Central memory CD4-positive, alpha-beta T cell (primary cell): ENCODE measurements around the gene KASH5.
"Not testable (repeated sequence)": the region's sequence is repeated elsewhere in the genome, so short reads cannot be mapped to it uniquely, and the experiment has no call there.

Experiments
- DNase-seq: peaks from one replicate; pipeline ENCODE4 v3.0.0; 2022

Gene KASH5

DNA sequence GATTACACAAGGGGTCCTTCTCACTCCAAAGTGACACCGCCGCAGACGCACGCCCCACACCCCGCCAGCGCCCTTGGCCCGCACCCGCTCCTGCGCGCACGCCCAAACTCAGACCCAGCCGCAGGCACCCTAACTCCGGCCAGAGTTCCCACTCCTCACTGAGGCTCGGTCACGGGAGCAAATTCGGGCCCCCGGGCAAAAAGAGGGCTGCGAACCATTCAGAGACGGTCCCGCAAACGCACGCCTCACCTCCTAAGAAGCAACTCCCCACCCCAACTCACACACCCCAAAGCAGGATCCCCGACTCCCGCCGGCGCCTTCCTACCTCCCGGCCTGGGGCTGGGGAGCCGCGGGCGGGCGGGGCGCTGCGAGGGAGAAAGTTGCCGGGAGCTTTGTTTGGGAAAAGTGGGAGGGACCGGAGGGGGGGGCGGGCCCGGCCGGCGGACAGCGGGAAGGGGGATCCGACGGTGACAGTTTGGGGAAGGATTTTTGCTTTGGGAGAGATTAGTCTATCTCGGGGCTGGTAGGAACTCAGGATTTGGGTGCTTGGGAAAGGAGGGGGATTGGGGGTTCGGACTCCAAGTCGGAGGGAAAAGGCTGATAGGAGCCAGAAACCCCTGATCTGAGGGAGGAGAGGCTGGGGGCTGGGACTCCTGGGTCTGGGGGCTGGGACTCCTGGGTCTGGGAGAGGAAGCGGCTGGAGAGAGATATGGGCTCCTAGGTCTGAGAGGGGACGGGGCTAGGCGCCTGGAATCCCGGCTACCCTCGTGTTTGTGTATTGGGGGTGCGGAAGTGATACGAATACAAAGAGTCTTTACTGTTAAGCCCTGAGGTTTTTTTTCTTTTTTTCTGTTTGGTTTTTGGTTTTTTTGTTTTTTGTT is 25.8 kb upstream of the KASH5 start, which contains the start of gene TEAD2:
TEAD2 (minus strand) TSS at position 369 of the 881 bp plus-strand sequence. CDS start 2,341 bp downstream, outside the sequence.
- no peak for DNase-seq

DNA sequence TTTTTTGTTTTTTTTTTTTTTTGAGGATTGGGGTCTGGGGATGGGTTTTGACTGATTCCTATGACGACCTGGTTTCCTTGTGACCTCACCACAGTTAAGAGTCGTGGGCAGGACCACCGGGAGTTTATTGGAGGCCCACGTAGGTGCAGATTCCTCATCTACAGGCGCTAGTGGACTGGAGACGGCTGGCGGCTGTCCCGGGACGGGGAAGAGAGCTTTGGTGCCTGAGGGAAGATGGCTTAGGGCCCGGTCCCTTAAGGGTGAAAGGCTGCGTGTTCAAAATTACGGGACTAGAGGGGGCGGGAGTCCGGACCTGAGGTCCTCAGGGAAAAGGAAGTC is 25.2 kb upstream of the KASH5 start:
- DNase-seq: no peak

DNA sequence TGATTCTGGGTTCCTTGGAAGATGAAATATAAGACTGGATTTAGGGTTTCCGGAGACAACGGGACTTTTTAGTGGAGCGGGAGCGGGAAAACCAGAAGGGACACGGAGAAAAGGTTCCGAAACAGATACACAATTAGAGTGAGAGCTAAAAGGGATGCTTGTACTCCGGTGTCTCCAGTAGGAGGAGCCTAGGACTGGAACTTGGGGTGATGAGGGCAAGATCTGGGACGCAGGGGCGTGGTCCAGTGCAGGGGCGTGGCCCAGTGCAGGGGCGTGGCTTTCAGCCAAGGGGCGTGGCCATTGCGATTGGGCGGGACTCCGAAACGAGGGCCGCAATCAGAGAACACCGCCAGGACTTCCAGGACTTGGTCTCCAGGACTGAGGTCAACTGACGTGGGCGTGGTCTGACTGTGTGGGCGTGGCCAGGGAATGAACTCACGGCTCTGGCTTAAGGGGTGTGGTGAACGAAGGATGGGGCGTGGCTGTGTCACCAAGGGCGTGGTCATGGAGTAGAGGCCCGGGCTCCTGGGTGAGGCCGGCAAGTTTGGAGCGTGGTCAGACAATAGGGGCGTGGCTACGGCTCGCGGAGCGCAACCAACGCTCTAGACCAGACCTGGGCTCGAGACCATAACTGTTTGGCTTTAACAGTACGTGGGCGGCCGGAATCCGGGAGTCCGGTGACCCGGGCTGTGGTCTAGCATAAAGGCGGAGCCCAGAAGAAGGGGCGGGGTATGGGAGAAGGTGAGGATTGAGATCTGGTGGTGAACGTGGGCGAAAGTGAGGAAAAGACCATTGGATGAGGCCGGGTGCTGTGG is 24.6 kb upstream of the KASH5 start, which contains the start of gene DKKL1:
DKKL1 (plus strand) TSS at position 610 of the 815 bp plus-strand sequence; CDS start at position 732, 122 bp downstream.
- DNase-seq: peak; percentile 46

DNA sequence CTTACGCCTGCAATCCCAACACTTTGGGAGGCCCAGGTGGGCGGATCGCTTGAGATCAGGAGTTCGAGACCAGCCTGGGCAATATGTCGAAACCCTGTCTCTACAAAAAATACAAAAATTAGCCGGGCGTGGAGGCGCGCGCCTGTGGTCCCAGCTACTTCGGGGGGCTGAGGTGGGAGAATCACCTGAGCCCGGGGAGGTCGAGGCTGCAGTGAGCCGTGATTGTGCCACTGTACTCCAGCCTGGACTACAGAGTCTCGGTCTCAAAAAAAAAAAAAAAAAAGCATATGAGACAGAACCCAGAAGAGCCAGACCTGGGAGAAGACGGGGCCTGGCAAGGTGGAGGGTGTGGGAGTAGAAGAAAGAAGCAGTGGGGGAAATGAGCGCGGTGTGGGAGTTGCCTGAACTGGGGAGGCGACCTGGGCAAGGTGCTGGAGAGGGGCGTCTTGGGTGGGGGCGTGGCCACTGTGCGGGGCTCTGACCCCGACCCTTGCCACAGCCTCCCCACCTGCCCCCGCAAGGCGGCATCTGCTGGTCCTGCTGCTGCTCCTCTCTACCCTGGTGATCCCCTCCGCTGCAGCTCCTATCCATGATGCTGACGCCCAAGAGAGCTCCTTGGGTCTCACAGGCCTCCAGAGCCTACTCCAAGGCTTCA is 23.8 kb upstream of the KASH5 start:
- DNase-seq: no peak

DNA sequence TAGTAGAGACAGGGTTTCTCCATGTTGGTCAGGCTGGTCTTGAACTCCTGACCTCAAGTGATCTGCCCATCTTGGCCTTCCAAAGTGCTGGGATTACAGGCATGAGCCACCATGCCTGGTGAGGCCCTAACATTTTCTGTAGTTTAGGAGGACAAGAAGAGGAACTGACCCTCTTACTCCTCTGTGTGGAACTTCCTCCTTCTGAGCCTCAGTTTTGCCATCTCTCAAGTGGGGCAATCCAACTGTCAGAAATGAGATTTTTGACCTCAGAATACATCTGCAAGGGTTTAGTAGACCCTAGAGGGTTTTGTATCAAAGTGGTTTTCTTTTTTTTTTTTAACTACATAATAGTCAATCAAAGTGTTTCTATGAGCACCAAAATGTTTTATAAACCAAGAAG is 21.9 kb upstream of the KASH5 start:
- no peak for DNase-seq

DNA sequence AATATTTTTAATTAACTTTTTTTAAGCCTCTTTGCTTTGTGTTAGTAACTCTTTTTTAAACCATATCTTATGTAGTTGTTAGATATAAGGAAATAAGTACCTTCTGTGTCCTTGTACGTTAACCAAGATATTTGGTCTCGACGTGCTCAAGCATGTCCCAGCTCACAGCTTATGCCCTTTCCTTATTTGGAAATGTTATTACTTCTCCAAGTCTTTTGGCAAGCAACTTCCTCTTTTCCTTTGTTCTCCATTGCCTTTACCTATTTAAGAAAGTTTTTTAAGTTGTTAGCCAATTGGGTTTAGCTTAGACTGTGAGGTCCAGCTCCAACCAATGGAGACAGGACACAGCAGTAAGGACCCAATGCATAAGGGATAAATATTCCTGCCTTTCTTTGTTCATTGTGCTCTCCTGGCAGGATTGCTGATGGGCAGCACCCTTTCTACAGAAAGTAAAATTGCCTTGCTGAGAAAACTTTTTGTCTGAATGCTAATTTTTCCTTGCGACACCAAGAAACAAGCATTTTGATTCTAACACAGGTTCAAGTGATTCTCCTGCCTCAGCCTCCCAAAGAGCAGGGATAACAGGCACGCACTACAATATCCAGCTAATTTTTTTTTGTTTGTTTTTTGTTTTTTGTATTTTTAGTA is 19.2 kb upstream of the KASH5 start:
- no peak for DNase-seq

DNA sequence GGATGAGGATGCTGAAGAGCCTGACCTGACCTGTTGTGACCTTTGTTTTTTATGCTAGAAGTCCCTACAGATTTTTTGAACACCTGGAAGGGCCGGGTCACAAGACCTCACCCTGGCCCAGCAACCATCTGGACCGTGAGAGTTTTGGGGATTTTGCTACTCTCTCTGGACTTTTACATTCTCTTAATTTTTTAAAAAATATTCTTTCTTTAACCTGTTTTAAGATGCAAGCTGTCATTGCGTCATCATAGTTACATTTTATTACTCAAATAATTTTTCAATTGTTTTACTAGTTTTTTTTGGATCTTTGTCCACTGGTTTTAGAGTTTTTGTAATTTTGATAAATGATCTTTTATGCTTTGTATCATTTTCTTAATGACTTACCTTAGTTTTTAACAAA is 16.9 kb upstream of the KASH5 start:
- no peak for DNase-seq

DNA sequence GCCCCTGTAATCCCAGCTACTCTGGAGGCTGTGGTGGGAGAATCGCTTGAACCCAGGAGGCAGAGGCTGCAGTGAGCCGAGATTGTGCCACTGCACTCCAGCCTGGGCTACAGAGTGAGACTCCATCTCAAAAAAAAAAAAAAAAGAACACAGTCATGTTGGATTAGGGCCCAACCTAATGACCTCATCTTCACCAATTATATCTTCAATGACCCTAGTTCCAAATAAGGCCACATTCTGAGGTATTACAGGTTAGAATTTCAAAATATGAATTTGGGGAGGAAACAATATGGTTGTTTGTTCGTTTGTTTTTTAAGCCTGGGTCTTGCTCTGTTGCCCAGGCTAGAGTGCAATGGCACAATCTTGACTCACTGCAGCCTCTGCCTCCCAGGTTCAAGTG is 14.9 kb upstream of the KASH5 start:
- DNase-seq: not testable (repeated sequence)

DNA sequence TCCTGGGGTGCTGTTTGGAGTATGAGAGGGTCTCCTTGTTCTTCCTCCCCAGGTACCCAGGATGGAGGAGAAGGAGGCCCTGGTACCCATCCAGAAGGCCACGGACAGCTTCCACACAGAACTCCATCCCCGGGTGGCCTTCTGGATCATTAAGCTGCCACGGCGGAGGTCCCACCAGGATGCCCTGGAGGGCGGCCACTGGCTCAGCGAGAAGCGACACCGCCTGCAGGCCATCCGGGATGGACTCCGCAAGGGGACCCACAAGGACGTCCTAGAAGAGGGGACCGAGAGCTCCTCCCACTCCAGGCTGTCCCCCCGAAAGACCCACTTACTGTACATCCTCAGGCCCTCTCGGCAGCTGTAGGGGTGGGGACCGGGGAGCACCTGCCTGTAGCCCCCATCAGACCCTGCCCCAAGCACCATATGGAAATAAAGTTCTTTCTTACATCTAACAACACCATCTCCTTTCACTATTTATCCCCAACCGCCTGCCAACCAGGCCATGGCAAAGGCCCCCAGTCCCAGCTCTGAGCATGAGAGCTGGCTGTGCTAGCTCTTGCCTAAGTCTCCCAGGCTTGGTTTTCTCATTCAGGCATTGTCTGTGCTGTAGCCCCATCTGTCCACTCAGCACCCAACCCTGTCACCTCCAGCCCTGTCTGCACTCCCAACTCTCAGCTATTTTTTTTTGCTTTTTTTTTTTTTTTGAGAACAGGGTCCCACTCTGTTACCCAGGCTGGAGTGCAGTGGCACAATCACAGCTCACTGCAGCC is 13.2 kb upstream of the KASH5 start:
- DNase-seq: no peak

DNA sequence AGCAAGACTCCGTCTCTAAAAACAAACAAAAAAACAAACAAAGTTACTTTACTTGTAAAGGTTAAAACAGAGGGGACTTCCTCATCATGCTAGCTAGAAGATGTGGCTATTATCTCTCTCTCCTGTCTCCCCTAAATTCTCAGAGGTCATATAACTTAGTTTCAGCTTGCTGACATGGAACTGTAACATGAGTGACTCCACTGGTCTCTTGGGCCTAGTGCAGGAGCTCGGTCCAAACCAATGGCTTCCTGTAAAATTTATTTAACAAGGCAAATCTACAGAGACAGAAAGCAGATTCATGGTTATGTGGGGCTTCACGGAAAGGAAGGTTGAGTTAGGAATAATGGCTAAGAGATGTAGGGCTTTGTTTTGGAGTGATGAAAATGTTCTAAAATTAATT is 9.5 kb upstream of the KASH5 start:
- no peak for DNase-seq

DNA sequence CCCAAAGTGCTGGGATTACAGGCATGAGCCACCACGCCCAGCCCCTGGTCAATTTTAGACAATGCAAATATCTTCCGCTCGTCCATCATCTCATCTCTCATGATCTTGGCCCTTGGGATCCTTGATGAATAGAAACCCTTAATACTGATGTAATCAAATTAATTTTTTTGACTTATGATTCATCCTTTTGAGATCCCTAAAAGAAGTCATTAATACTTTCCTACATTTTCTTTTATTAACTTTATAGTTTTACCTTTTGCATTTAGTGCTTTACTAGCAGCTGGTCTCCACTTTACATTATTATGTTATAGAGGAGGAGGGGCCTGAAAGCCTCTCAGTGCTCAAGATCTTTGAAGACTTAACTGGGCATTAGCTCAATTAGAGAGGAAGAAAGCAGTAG is 7.7 kb upstream of the KASH5 start:
- no peak for DNase-seq

DNA sequence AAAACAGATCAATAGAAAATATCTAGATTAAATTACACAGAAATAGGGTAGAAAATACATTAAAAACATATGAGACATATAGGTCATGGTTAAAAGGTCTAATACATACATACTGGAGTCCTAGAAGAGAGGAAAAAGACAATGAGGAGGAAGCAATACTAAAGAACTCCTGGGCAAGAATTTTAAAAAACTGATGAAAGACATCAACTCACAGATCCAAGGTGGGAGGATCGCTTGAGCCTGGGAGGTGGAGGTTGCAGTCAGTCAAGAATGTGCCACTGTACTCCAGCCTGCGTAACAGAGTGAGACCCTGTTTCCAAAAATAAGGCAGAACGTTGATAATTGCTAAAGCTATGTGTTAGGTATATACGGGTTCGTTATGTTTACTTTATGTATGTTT is 5.4 kb upstream of the KASH5 start:
- DNase-seq: no peak

DNA sequence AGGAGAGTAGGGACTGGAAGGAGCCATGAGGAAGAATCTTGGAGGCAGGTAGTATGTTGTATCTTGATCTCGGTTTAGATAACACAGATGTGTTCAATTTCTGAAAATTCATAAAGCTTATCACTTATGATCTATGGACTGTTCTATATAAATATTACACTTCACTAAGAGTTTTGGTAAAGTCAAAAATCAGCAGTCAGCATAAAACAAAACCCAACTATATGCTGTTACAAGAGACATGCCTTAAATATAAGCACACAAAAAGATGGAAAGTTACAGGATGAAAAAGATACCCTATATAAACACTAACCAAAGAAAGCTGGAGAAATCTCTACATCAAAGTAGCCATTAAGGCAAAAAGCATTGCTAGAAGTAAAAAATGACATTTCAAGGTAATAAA is 4.5 kb upstream of the KASH5 start:
- DNase-seq: no peak

DNA sequence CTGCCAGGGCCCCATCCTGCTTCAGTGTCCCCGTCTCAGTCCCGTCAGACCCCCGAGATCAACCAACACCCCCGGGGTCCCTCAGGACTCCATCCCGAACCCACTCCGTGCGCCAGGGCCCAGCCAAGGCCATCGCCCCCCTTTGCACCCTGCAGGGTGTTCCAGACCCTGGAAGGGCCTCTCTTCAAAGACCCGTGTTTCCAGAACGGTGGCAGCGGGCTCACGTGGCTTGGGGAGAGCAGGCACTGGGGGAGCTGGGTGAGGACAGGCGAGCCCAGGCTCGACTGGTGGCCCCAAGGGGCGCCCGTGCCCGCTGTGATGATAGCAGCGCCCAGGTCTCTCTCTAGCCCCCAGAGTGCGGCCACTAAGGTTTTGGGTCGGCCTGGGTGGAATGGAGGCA is 1.4 kb downstream of the KASH5 start:
- no peak for DNase-seq

DNA sequence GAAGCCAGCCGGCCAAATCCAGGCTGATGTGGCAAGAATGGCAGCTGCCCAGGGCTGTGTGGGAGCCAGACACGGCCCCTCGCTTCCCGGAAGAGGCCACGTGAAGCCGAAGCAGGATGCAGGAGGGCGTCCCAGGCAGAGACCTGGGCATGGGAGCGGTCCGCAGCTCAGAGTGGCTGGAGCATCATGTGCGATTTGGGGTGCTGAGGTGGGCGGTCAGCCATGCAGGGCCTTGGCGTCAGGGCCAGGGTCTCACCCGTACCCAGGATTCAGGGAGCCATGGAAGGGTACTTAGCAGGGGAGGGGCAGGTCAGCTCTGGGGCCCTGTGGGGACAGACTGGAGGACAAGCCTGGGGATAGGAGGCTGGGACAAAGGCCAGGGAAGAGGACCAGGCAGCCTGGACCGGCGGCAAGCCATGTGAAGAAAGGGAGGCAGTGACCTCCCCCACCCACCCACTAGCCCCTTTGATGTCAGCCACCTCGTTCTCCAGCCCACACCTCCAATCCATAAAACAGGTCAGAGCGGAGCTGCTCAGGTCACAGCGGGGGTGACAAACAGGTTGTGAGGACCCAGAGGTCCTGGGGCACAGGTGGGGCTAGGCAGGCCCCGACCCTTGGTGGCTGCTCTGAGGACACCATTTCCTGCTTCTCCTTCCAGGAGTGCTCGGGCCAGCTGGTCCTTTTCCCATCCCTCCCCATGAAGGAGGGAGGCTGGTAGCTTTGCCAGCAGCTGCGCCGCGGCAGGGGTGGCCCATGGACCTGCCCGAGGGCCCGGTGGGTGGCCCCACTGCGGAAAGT is 2.3 kb downstream of the KASH5 start:
- no peak for DNase-seq

DNA sequence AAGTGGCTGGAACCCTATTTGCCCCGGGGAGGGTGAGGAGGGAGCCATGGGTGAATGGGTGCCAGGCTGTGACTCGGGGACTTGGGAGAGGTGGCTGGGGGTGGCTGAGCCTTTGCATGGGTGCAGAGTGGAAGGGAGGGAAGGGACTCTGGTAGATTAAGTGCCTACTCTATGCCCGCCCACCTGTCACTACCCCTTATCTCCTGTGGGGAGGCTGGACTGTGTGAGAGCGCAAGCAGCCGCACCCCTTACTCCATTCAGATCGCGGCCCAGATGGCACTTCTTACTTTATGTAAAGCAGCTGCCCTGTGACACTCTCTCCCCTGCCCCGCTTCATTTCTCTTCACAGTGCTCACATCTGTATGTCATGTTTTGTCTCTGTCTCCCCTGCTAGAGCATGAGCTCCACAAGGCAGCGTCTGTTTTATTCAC is 2.9 kb downstream of the KASH5 start:
- DNase-seq: no peak

DNA sequence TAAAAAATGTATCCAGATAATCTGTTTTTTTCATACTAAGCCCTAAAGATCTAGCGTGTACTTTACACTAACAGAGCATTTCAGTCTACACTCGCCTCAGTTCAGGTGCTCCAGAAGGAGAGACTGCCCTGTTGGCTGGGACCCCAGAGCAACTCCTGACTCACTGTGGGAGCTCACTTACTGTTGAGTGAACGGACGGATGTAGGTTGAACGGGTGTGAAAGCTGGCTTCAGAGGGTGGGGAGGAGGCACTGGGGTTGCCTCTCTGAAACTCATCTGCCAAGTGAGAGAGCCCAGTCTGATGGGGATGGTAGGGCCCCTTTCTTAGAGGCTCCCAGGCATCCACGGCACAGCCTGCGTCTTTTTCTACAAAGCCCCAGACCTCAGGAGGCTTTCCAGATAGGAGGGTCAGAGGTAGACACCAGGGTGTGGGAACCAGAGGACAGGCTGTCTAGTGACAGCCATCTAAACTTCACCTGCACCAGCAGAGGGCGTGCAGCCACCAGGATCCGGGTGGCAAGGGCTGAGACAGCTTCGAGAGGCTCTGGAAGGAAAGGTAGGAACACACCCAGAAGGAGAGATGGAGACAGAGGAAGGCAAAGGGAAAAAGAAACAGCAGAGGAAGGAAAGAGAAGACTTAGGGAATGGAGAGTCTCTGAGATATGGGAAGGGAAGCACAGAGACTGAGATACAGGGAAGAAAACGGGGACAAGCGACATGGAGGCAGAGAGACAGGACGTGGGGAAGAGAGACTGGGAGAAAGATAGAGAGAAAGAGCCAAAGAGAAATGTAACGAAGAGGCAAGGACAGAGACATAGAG is 3.7 kb downstream of the KASH5 start:
- peak; percentile 71 for DNase-seq

DNA sequence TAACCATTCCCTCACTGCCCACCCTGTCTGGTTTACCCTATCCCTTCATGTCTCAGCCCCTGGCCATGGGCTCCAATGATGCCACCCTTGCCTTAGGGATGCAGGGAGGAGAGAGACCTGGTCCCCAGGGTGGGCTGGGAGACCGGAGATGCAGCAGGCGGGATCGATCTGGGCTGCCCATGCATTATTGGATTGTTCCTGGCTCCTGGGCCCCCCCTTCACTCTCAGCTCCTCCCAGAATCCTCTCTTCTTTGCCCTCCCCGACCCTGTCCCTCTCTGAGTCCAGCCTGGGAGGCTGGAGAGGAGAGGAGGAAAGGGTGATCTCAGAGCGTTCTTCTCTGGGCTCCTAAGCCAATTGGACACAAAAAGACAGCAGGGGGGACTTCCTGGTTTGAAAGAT is 5.8 kb downstream of the KASH5 start:
- DNase-seq: no peak

DNA sequence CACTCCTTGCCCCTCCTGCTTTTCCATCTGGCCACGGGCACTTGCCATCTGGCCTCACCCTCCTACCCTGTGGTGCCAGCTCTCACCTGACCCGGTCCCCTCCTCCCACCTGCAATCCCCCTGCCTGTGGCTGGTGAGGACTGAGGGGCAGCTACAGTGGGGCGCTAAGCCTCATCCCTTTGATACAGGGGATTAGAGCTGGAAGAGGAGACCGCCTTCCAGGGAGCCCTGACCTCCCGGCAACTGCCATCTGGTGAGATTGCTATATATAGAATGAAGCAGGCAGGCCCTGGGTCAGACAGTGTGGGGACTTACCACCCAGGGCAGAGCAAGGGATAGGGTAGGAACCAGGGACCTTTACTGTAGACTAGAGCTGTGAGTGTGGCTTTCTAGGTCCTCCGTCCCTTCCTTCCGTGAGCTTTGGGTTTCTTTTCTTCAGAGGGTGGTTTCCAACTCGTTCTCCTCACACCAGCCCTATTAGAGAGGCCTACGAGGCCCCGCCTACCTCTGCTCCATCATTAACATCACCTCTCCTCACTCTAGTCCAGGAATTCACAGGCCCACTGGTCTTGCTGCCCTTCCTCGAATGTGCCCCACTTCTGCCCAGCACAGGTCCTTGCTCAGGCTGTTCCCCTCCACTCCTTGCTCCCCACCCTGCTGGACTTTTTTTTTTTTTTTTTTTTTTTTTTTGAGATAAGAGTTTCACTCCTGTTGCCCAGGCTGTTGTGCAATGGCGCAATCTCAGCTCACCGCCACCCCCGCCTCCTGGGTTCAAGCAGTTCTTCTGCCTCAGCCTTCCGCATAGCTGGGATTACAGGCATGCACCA is 7.7 kb downstream of the KASH5 start:
- DNase-seq: no peak
